ENCODE results near the gene SEC16A. TPM values are rescaled to one million over a fixed set of nuclear protein-coding genes. Genes with fewer than 3 reads are reported as not detected.

Gene SEC16A
- total RNA-seq, 1 experiment from 2014 or later, result 56.4 TPM

- H3K79me2 ChIP-seq (ENCODE audit: insufficient read depth, low read length), result no peaks in the 10 kb centered on the region; the same call in 1 of the 2 replicates
- H2BK15ac ChIP-seq (ENCODE audit: low read depth, low read length), result no peak overlapping the region
- no peak overlapping the region for H3K9ac ChIP-seq (ENCODE audit: extremely low read depth, insufficient read length, low read length)
- no peak overlapping the region for H4K91ac ChIP-seq (ENCODE audit: insufficient read length, low read depth, low read length)
- H3K14ac ChIP-seq (ENCODE audit: insufficient read depth, low read length), result no peak overlapping the region
- H2BK20ac ChIP-seq (ENCODE audit: low read depth, low read length, poor library complexity, severe bottlenecking), result no peak overlapping the region
- H3K27me3 ChIP-seq (ENCODE audit: insufficient read depth, low read length), result no peaks in the 10 kb centered on the region
- no peak overlapping the region for H4K8ac ChIP-seq (replicated peaks; ENCODE audit: insufficient read length, low read depth, low read length)
- H3K27ac ChIP-seq (ENCODE audit: insufficient read length, low read depth, low read length), result no peak overlapping the region
- peaks cover 4% of the 10 kb centered on the region for H3K79me1 ChIP-seq (ENCODE audit: insufficient read depth, low read depth, low read length, poor library complexity, severe bottlenecking)
- no peak overlapping the region for H3K23ac ChIP-seq (ENCODE audit: insufficient read length, low read depth, low read length)
- peaks cover 5 to 33% of the 10 kb centered on the region in 2 experiments for H3K4me1 Mint-ChIP-seq
- H2BK120ac ChIP-seq (ENCODE audit: low read depth, low read length, poor library complexity, severe bottlenecking), result no peak overlapping the region
- peaks cover 4 to 5% (median 5%) of the 10 kb centered on the region in 3 experiments; a peak in 3 of 7 replicates for H3K36me3 Mint-ChIP-seq (ENCODE audit: insufficient read depth in 1 of 3, low read depth in 3 of 3)
- H3T11ph ChIP-seq (ENCODE audit: low read length), result no peak overlapping the region
- no peaks in the 10 kb centered on the region for H3K4me1 ChIP-seq (ENCODE audit: insufficient read depth, low read length)
- no peak overlapping the region for H2BK5ac ChIP-seq (ENCODE audit: insufficient read length, low read length)
- H2AFZ ChIP-seq (ENCODE audit: low read length), result no peak overlapping the region
- H2BK12ac ChIP-seq (ENCODE audit: insufficient read length, low read depth, low read length), result no peak overlapping the region
- H3K4ac ChIP-seq (ENCODE audit: low read depth, low read length), result no peak overlapping the region
- no peak overlapping the region for H2AK5ac ChIP-seq (ENCODE audit: insufficient read length, low read length)
- no CpG with 5 or more reads among the region's 20 CpGs for WGBS (ENCODE audit: extremely low coverage, insufficient read length, low lambda C conversion rate)
- no peak for TF ChIP-seq CTCF (conservative IDR thresholded peaks at IDR 0.05)
- no peak overlapping the region for H3K18ac ChIP-seq (ENCODE audit: insufficient read length, low read depth, low read length)
- no peak overlapping the region for H3K56ac ChIP-seq (ENCODE audit: insufficient read length, low read depth, low read length)
- H3K27me3 Mint-ChIP-seq (ENCODE audit: low read depth), result no peaks in the 10 kb centered on the region
- H3K23me2 ChIP-seq (ENCODE audit: insufficient read length, low read depth, low read length, poor library complexity, severe bottlenecking), result no peaks in the 10 kb centered on the region
- peak overlapping the region in 1 of 2 experiments; percentile 38; a peak in 2 of 5 replicates for H3K4me3 Mint-ChIP-seq
- peaks cover 6 to 8% of the 10 kb centered on the region in 2 experiments for H3K9me3 Mint-ChIP-seq
- DNase-seq, result no peak
- H4K20me1 ChIP-seq (ENCODE audit: control insufficient read depth, insufficient read depth, insufficient read length), result no peaks in the 10 kb centered on the region
- H4K5ac ChIP-seq (ENCODE audit: insufficient read length, low read depth, low read length), result no peak overlapping the region
- no peak overlapping the region for H3K4me2 ChIP-seq (ENCODE audit: insufficient read depth, insufficient read length, low read length)
- peak overlapping the region; percentile 64 to 78 (median 77); a peak in 4 of 7 replicates for H3K27ac Mint-ChIP-seq
- H3K9me3 ChIP-seq (ENCODE audit: control insufficient read depth, low read depth, low read length), result no peaks in the 10 kb centered on the region
These were observed 47.7 kb upstream of the SEC16A start for GRCh38 chr9:136530461-136531089.
